Upper lobe of left lung (tissue), 4 donors: Measurements from ENCODE around the gene SUGP1.

Source experiments
- EP300 ChIP-seq, 4 donors: sonication (generic); formaldehyde crosslinking; IDR thresholded peaks; one replicate each; pipeline ENCODE4 v1.5.1; 2017; ENCODE audit warnings: antibody characterized with exemption in 4 of 4, control low read depth in 2 of 4
- POLR2A ChIP-seq, 4 donors: fragments of 450-650 bp; IDR thresholded peaks; one replicate each; pipeline ENCODE4 v1.5.1; 2016 to 2017; ENCODE audit warnings: antibody characterized with exemption in 4 of 4, mild to moderate bottlenecking in 2 of 4
- POLR2AphosphoS5 ChIP-seq, 2 donors: sonication (generic); formaldehyde crosslinking; IDR thresholded peaks; one replicate each; pipeline ENCODE4 v1.5.1; 2017; ENCODE audit warnings: antibody characterized with exemption in 2 of 2
- TF ChIP-seq, protein P1 (sequence below), 6 experiments: fragments of 450-650 bp in 4 of 6; fragments of 200-600 bp in 2 of 6; sonication (generic) in 2 of 6; IDR thresholded peaks; one replicate each; pipeline ENCODE4 v1.5.1; 2016 to 2019; ENCODE audit warnings: antibody characterized with exemption in 6 of 6

DNA sequence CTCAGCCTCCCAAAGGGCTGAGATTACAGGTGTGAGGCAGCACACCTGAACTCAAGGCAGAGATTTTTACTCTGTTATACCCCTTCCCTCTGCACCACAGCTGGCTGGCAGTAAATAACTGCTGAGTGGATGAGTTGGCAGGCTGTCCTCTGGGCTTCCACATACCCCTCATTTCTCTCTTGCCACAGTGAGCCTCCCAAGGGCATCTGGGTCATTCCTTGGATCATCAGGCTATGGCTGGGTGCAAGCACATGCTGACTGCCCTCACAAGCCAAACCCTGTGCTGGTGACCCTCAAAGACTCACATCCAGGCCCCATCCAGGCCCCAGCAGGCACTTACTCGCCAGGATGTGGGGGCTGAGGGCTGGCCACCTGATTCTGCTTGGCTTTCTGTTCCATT is 4.2 kb downstream of the SUGP1 start:
- TF ChIP-seq, protein P1, sequence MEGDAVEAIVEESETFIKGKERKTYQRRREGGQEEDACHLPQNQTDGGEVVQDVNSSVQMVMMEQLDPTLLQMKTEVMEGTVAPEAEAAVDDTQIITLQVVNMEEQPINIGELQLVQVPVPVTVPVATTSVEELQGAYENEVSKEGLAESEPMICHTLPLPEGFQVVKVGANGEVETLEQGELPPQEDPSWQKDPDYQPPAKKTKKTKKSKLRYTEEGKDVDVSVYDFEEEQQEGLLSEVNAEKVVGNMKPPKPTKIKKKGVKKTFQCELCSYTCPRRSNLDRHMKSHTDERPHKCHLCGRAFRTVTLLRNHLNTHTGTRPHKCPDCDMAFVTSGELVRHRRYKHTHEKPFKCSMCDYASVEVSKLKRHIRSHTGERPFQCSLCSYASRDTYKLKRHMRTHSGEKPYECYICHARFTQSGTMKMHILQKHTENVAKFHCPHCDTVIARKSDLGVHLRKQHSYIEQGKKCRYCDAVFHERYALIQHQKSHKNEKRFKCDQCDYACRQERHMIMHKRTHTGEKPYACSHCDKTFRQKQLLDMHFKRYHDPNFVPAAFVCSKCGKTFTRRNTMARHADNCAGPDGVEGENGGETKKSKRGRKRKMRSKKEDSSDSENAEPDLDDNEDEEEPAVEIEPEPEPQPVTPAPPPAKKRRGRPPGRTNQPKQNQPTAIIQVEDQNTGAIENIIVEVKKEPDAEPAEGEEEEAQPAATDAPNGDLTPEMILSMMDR (IDR thresholded peaks at IDR 0.05) = no peak
- no peak for TF ChIP-seq POLR2A (IDR thresholded peaks at IDR 0.05)
- TF ChIP-seq POLR2AphosphoS5 (IDR thresholded peaks at IDR 0.05) = no peak
- no peak for TF ChIP-seq EP300 (IDR thresholded peaks at IDR 0.05)
